ENCODE data around the gene COL21A1.

DNA sequence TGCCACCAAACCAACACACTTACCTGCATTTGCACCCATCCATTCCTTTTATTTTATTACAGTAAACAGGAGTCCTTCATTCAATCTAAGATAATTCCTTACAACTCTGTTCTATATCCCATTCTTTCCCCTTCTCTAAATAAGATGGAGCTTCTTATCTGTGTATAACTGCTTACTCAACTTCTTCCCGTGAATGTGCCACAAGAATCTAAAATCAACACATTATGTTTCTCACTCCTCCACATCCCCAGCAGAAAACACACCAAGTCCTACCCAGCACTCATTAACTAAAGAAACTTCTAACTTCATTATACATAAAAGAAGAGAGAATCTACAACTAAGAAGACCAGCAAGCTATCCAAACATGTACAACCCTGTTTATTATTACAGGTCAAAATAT lies 141.1 kb downstream of the COL21A1 start:
- TF ChIP-seq GATA2 (IDR thresholded peaks at IDR 0.05; ENCODE audit: low read depth, low read length) (no peak), GATA3 (IDR thresholded peaks at IDR 0.05; ENCODE audit: low read depth, low read length) (no peak)
